HG02884 (cell line): ENCODE results near the gene KLK10.
"Not testable (repeated sequence)": the region's sequence is repeated elsewhere in the genome, so short reads cannot be mapped to it uniquely, and the experiment has no call there.

Experiments
- ATAC-seq: cut with Tn5 transposase; IDR thresholded peaks from one replicate; pipeline ENCODE4 v1.9.1; 2021; ENCODE audit warnings: mild to moderate bottlenecking, moderate library complexity; ENCODE audit not compliant: unreplicated experiment

KLK10 gene

DNA sequence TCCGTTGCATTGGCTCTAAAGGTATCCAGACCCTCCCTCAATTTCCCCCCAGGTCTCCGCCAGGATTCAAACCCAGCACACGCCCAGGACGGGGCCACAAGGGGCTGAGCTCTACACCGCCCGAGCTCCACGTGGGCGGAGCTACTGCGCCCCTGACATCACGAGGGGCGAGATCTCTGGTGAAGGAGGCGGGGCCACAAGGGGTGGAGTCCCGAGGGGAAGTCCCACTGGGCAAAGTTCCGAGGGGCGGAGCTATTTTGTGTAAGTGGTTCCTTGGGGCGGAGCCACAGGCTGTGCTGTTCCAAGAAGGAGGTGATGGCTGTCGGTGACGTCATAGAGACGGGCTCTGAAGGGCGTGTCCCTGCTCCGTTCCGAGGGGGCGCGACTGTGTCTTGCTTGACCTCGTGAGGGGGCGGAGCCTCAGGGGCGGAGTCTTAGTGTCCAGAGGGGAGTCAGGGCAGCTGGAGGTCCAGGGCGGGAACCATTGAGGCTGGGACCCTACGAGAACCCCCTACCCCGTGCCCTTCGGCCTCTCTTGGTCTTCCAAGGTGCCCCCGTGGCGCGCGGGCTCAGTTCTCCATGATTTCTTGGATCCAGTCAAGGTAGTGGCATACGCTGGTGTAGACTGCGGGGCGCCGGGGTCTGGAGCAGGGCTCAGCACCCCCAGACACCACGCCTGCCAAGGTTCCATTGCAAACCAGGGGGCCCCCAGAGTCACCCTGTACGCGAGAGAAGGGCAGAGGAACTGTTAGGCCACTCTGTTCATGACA lies 16.8 kb downstream of the KLK10 start:
- ATAC-seq: no peak

DNA sequence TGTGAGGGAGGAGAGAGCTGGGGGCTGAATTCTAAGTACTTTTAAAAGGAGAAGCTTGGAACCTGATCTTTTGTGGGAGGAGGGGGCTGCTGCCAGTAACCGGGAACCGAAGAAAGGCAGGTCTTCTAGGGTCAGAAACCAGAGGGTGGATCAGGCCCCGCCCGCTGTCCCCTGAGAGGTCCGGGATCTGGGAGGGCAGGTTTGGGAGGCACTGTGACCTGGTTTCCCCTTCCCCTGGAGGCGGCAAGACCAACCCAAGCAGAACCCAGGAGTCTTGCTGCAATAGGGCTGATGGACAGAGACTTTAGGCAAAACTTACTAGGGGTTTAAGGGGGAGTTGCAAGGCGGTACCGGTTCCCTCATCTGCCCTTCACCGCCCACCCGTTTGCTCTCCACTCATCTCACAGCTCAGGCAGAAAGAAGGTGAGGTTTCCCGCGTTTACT lies 17.4 kb downstream of the KLK10 start:
- no peak for ATAC-seq

DNA sequence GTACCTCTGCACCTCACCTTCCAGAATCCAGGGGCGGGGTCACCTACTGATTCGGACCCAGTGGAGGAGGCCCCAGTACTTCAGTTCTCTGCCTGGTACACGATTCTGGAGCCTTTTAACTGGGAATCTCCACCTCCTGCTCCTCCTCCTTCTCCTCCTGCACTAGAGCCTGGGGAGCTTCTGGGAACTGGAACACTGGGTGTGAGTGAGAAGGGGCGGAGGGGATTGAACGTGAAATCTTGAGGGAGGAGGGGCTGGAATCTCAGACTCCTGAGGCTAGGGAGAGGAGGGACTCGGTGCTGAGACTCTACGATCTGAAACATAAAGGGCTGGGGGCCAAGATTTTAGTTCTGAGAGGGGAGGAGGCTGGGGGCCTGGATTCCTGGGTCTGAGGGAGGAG lies 18.0 kb downstream of the KLK10 start, which contains the start of gene KLK8:
Gene KLK8 (minus strand): TSS at position 90 of the 400 bp plus-strand sequence. CDS start 437 bp downstream, outside the sequence.
- ATAC-seq: no peak

DNA sequence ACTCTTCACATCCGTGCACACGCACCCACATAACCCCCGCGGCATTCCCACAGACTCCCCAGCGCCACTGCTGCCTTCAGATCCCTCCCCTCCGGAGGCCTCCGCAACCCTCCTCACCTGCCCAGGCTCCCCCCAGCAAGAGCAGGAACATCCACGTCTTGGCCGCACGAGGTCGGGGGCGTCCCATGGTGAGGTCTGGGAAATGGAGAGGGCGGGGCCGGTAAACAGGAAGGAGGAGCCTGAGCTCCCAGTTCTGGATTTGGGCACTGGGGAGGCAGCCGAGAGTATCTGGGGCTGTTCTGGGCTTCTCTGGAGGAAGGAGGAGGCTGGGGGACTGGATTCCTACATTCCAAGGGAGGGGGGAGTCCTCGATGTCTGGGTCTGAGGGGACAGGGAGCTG lies 18.5 kb downstream of the KLK10 start:
- ATAC-seq: no peak

DNA sequence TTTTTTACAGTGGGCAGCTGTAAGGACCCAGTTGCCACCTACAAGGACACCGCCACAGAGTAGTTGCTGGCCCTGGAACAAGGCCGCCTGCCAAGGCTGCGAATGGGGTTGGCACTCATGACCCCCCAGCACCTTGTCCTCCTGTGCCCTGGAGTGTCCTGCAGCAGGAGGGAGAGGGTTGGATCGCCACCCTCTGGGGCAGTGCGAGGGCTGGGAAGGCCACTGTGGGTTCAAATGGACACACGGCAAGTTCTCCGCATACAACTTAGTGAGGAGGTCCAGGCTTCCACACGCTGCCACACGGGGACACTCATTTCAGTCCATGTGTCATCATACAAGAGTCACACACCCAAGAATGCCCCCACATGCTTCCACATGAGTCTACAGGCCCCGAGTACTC lies 19.1 kb downstream of the KLK10 start:
- no peak for ATAC-seq

DNA sequence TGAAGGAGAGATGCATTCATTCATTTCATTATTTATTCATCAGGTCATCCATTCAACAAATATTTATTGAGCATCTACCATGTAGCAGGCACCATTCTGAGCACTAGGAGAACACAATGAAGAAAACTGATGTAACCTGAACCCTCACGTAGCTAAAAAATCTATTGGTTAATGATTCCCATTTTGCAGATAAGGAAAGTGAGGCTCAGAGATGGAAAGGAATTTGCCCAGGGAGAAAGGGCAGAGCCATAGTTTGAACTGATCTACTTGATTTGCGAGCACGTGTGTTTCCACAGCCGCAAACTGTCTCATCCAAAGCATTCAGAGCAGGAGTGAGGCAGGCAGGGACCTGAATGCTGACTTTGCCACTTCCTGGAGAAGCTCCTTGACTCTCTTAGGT lies 20.8 kb downstream of the KLK10 start:
- no peak for ATAC-seq

DNA sequence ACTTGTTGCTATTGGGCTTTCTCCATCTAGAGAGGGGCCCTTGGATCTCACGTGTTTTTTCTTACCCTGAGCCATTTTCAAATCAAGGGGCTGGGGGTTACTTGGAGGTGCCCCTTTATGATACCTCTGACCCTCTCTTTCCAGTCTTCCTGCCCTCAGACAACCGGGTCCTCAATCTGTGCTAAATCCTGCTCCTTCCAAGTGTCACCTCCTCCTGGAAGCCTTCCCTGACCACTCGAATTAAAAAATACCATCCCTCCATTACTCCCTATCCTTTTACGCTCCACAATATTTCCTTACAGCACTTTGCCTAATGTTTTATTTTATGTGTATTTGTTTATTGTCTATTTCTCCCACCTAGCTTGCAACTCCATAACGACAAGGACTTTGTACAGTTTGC lies 21.4 kb downstream of the KLK10 start:
- ATAC-seq: no peak

DNA sequence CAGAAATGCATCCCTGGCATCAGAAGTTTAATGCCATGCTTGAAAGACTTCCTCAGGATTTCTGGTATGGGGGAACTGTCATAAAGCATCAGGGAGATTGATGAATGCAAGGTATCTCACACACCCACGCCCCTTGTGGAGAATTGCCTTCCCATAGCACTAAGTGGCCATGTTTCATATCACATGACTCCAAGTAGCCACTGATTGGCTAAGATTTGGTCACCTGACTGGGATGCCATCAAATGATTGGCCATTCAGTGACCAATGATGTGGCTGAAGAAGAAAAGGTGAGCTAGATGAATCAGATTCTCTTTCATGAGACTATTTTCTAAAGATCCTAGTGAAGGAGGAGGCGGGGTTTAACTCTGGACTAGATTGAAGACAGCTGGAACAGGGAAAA lies 25.4 kb downstream of the KLK10 start:
- ATAC-seq: no peak

DNA sequence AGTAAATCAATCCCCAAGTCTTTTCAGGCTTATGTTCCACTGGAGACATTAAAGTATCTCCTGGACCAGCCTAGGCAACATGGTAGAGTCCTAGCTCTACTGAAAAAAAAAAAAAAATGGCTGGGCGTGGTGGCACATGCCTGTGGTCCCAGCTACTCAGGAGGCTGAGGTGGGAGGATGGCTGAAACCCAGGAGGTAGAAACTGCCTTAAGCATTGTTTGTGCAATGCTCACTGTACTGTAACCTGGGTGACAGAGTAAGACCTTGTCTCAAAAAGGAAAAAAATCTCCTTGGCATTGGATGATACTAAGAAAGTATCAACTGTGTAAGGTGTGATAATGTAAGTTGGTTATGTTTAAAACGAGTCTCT lies 26.9 kb downstream of the KLK10 start:
- ATAC-seq: no peak

DNA sequence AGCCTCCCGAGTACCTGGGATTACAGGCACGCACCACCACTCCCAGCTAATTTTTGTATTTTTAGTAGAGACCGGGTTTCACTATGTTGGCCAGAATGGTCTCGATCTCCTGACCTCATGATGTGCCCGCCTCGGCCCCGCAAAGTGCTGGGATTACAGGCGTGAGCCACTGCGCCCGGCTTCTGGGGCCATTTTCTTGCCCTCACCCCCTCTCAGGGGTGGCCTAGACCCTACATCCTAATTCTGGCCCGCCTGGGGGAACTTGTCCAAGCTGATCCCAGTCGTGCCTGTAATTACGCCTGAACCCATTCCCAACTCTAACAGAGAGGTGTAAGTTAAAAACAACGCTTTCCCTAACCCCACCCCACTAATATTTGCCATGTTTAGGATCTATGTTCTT lies 35.1 kb downstream of the KLK10 start:
- ATAC-seq: not testable (repeated sequence)

DNA sequence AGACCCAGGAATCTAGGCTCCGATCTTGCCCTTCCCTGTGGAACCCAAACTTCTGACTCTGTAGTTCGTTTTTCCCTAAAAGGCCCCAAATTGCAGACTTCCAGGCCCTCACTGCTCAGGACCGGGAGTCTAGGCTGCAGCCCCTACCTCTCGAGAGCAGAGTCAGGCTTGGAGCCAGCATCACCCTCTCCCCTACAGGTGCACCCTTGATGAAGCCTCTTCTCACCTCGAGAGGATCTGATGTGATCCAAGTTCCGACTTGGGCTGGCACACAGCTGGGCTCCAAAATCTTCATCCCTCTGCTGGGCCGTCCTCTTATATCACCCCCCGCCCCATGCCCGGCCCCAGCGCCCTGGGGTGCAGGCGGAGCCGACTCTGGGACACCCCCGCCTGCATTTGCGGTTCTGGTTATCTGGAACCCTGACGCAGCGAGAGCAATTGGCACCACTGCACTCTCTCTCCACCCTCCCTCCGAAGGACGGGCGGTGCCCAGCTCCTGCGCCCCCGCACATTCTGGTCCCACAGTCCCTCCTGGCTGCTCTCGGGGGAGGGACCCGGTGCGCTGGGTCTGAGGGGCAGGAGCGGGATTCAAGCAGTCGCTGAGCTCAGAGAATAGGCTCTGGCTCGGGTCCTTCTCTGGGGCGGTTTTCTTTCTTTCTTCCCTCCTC lies 35.8 kb downstream of the KLK10 start, which contains the start of gene KLK7:
Gene KLK7 (minus strand): TSS at position 293 of the 668 bp plus-strand sequence. CDS start 1,518 bp downstream, outside the sequence.
- ATAC-seq: no peak

DNA sequence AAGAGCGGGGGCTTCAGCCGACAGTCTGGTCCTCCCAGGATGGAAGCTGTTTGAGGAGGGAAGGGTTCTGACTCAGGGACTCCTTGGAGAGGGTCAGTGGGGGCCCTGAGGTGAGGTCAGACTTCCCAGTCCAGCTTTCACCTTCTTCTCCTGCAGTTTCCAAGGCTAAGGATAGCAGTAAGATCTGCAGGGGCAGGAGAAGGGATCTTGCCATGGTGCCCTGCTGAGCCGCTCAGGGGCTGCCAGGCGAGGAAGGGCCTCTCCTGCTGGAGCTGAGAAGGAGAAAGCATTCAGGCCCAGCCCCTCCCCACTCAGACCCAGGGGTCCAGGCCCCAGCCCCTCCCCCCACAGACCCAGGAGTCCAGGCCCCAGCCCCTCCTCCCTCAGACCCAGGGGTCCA lies 37.3 kb downstream of the KLK10 start:
- ATAC-seq: no peak

DNA sequence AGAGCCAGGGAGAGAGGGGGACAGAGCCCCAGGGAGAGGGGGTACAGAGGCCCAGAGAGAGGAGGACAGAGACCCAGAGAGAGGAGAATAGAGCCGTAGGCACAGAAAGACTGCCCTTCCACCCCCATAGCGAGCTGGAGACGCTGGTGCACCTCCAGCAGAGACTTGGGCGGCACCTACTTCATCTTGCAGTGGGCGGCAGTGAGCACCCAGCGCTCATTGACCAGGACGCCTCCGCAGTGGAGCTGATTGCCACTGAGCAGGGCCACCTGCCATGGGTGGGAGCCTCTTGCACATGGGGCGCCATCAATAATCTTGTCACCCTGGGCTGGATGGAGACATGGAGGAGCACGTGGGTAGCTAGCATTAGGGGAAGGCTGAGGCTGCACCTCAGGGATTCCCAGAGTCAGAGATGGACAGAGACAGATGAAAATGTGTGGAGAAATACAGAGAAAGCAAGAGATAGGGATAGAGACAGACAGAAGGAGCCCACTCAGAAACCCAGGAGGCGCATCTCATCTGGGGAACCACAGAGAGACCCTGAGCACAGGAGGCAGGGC lies 37.8 kb downstream of the KLK10 start:
- no peak for ATAC-seq

DNA sequence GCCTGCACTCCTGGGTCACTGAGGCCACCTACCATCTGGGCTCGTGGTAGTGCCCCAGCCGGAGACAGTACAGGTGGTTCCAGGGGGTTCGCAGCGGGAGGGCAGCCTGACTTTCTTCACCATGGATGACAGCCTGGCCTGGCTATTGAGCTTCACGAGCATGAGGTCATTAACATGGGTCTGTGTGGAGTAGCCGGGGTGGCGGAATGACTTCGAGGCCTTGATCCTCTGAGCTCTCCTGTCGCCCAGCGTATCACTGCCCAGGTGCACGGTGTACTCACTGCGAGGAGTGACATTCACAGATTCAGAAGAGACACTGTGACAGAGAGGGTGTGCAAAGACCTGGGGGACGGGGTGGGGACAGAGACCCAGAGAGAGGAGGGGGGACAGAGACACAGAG lies 39.3 kb downstream of the KLK10 start:
- ATAC-seq: no peak

DNA sequence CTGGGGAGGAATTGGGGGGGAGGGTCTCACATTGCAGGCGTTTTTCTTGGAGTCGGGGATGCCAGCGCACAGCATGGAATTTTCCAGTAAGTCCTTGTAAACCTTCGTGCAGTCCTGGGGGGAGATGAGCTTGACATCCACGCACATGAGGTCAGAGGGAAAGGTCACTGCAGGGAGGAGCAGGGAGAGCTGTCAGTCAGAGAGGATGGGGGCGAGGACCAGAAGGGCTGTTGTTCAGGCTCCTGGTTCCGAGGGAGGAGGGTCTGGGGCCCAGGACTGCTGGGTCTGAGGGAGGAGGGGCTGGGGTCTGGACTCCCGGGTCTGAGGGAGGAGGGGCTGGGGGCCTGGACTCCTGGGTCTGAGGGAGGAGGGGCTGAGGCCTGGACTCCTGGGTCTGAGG lies 39.8 kb downstream of the KLK10 start:
- ATAC-seq: no peak

DNA sequence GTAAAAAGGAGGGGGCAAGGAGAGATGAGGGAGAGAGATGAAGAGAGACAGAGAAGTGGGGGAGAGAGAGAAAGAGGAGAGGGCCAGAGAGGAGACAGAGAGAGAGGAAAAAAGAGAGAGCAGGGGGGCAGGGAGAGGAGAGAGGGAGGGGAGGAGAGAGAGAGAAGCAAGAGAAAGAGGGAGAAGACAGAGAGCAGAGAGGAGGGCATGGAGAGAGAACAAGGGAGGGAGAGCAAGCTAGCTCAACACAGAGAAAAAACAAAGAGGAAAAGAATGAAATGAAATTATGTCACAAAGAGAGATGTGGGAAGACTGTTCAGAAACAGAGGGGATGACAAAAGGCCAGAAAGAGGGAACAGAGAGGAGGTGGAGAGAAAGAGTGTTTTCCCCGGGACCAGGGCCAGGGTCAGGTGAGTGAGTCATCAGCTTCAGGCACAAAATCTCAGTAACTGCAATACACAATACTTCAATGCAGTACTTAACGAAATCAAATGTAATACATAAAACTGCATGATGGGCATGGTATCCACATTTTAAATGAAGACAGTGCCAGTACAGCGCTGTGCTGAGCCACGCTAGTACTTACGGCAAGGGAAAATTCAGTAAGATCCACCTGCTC lies 40.6 kb downstream of the KLK10 start:
- no peak for ATAC-seq

DNA sequence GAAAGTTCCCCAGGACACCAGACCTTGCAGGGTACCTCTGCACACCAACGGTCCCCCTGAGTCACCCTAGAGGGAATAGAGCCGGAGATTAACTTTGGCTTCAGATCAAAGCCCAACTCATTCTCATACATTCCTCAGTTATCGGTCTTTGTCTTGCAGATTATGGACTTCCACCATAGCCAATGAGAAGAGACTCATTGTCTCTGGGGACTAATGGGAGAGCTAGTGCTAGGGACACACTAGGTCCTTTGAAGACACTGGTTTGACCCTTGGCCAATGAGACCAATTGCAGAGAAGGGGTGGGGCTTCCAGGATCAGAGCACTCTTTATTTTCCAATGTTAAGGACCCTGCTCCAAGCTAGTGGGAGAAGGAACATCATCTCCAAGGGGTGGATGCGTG lies 41.9 kb downstream of the KLK10 start:
- no peak for ATAC-seq

DNA sequence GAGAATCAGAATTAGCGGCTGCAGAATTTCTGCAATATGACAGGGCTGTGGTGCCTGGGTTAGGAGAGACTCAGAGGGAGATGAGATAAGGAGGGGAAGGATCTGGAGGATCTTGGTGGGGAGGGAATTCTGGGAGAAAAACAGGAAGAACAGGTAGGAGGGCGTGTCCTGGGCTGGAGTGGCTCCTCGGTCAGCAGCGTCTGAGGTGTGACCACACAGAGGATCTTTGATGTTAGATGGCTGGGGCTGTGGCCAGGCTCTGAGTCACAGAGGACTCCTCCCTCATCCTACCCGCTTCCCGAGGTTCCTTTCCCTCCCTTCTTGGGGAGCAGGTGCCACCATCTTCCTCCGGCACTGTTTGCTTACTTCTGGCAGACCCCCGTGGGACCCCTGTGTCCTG lies 43.7 kb downstream of the KLK10 start:
- no peak for ATAC-seq

DNA sequence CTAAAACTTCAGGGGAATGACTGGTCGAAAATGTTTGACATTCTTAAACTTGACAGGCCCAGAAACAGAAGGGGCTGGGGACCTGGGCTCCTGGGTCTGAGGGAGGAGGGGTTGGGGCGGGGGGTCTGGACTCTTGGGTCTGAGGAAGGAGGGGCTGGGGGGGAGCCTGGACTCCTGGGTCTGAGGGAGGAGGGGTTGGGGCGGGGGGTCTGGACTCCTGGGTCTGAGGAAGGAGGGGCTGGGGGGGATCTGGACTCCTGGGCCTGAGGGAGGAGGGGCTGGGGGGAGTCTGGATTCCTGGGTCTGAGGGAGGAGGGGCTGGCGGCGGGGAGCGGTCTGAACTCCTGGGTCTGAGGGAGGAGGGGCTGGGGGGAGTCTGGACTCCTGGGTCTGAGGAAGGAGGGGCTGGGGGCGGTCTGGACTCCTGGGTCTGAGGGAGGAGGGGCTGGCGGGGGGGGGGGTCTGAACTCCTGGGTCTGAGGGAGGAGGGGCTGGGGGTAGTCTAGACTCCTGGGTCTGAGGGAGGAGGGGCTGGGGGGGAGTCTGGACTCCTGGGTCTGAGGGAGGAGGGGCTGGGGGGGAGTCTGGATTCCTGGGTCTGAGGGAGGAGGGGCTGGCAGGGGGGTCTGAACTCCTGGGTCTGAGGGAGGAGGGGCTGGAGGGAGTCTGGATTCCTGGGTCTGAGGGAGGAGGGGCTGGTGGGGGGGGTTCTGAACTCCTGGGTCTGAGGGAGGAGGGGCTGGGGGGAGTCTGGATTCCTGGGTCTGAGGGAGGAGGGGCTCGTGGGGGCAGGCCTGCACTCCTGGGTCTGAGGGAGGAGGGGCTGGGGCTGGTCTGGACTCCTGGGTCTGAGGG lies 44.6 kb downstream of the KLK10 start:
- ATAC-seq: no peak

DNA sequence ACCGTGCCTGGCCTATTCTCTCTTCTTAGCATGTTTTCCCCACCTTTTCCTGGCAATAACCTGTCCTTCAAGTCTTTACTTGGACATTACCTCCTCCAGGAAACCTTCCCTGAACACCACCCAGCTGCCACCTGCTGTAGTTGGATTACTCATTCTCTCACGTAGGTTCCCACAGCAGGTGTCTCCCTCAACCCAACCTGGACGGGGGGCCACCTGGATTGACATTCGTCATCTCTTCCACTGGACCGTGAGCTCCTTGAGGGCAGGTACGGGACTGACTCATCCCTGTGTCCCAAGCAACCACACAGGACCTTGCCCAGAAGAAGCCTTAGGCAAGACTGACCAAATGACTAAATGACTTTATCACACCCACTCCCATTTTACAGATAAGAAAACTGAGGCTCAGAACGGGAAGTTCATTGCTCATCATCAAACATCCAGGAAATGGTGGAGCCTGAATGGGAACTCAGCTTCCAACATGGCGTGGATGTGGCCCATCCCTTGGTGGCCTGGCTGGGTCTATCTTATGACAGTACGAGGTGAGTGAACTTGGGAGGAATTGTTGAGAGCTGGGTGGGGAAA lies 46.6 kb downstream of the KLK10 start:
- no peak for ATAC-seq
